Activated T-cell treated with anti-CD3 and anti-CD28 coated beads for 48 hours (primary cell): Measurements from ENCODE around the gene HOXC12.

ENCODE experiments used
- DNase-seq: peaks from one replicate; pipeline ENCODE4 v3.0.0-alpha.2; 2020; ENCODE audit warnings: low read depth

Gene HOXC12

DNA sequence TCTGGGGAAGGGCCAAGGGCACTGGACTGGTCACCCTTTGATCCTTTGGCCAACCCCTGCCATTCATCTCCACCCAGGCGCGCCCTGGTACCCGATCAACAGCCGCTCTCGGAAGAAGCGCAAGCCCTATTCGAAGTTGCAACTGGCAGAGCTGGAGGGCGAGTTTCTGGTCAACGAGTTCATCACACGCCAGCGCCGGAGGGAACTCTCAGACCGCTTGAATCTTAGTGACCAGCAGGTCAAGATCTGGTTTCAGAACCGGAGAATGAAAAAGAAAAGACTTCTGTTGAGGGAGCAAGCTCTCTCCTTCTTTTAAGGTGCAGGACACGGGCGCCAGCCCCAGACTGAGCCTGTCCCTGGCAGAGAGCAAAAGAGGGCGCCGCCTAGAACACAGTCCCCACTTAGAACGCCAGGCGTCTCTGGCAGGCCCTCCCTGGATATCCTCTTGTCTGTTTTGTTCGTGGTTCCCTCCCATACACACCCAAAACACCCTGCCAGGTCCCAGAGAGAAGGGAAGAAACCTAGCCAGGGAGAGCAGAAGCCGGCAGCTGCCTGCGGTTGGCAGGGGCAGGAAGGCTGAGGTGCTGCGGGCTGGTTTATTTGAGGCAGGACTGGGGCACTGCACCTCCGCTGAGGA lies 1.7 kb downstream of the HOXC12 start:
- DNase-seq = no peak

DNA sequence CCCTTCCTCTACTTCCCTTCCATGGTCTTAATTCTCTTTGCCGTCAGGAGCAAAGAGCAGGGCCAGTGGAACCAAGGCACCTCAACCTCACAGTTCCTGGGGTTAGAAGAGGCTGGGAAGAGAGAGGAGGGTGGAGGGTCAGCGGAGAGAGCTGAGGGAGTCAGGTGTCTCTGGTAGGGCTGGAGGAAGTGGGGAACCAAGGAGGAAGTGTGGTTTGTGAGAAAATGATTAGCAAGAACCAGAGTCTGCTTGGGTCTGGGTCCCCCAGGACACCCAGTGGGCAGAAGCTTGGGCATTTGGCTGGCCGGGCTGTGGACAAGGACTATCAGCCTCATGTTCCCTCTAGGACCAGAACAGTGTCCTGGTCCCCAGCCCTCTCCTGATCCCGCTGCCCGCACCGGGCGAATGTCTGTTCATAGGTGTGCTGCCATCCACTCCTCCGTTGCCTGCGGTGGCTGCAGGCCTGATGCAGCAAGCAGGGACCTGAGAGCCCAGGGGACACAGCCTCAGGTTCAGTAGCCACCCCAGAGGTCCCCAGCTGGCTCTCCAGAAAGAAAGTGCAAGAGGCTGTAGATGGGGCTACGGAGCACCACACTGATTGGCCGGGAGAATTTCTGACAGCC lies 2.3 kb downstream of the HOXC12 start:
- no peak for DNase-seq

DNA sequence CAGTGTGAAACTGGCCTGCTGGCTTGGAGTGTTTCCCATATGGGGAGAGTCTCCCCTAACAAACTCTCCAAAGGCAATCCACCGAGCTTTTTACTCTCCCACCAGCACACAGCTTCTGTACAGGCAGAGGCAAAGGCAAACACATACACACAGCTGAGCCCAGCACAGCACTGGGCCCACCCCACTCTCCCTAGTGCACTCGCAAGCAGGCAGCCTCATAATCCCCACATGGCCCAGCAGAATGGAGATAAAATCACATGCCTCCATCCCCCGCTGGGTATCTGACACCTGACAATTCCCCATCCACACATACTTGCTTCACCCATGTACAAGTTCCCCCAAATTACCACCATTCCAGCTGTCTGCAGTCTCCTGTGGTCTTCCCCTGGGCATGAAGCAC lies 3.4 kb downstream of the HOXC12 start:
- no peak for DNase-seq

DNA sequence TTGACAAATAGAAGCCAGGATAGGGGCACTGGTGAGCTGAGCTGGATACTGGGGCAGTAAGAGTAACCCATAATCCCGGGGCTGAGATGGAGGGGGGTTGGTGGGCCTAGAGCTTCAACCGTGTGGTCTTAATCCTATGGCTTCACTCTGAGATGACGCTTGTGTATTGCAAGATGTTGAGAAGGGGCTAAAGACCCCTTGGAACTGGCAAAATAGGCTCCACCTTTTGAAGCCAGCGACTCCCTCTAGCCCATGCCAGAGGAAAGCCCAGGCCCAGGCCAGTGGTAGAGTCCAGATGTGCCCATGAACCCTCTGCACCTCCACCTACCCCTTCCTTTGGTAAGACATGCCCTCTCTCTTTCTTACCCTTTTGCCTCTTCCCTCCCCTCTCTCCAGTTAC lies 4.6 kb downstream of the HOXC12 start:
- no peak for DNase-seq

DNA sequence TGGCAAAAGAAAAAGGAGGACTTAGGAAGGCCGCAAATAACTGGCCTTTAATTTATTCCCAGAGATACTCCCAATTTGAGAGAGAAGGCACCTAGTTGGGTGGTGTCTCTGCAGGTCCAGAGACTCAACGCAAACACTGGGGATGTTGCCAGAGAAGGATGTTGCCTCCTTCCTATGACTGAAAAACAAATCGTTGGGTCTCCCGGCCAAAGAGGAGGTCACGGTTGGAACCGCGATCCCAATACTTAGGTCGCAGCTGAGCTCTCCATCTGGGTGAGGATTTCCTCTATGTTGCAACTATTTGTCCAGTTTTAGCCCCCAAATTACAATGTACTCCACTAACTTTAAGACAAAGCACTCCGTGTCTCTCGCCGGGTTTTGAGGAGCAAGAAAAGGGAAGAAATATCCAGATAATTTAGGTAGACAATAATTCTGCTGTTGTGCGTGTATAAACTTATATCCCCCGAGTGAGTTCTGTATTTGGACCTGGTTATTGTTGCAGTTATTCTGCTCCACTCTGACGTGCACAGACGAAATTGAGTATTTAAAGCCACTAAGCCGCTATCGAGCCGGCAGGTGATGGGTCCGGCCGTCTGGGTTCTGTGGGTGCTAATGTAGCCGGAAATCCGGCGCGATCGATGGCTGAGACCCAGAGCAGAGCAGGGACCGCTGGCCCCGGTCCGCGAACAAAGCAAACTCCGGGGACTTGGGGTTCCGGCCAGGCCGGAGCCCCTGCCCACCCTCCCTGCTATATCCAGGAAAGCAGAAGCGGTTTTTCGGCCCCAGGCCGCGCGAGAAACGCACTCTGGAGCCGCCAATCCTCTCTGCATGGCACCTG lies 5.7 kb downstream of the HOXC12 start:
- no peak for DNase-seq

DNA sequence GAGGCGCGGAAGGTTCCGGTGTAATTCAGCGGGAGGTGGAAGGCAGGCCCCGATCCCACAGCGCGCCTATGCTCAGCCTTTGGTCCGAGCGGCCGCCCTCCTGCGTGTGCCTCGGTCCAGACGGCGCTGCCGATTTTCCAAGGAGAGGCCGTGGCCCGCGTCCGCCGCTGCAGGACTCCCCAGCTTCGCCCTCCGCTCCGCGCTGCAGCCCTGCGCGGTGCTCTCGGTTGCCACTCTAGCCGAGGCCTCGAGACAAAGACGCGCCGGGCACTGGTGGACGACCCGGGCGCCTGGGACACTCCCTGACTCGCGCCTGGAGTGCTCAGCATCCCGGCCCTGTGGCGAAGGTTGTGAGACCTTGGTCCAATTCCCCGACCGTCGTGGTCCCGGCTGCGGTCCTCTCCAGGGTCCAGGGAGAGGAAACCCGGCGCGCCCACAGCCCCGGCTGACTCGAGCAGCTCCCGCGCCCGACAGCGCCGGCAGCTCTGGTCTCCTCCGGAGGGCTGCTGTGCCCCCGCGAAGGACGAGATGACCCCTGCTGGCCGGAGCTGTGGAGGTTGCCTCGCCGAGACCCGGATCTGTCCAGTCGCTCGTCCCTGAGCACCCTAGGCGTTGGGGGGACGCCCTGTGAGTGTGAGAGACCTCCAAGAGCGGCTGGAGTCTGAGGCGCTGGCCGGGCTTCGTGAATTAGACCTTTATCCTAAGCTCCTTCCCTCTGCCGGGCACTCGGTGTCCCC lies 6.5 kb downstream of the HOXC12 start:
- DNase-seq = no peak

DNA sequence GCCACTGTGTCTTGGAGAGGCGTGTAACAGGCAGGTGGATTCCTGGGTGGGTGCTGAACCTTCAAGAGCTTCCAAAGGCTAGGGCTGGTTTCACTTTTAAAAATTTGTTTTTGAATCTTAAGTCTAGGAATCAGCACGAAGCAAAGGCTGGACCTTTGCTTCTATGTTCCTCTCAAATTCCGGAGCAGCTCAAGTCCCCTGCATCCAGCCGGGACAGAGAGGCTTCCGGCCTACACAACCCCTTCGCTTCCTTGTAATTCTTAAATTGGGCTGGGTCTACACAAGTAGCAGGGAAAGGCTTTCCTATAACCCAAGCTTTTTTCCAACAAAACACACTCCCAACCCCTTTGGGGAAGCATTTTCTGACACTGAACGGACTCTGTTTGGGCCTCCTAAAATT lies 8.3 kb downstream of the HOXC12 start:
- no peak for DNase-seq

DNA sequence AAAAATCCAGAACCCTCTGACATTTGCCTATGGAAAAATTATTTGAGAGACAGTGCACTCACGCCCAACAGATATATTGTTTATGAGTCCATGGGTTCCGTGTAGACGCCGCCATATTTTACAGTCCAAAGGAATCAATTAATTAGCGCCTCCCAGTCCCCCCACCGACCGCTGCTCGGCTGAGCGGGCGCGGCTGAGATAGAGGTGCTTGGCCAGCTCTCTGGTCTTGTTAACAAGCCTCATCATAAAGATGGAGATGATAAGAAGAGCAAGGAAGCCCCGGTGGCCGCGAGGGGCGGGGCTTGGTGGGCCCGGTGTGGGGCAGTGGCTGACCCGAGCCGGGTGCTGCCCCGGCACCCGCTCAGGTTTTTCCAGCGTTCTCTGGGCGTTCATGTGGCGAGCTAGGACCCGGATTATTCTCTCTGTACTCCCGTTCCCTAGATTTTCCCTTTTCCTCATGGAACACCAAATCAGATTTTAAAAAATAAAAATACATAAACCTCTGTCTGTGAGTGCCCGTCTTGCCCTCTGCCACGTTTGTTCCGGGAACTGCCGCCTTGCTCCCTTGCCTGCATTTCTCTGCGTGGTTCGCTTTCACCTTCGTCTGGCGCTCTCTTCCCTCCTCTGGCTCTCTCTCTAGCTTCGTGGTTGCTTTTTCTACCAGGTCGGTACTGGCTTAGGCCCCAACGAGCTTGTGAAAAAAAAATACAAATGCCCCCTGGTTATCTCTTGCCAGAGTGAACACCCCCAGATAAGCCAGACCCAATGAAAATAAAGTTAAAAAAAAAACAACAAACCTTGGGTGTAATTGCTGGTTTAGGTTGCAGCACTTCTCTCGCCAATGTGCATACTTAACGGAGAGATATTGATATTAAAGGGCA lies 9.0 kb downstream of the HOXC12 start:
- no peak for DNase-seq

DNA sequence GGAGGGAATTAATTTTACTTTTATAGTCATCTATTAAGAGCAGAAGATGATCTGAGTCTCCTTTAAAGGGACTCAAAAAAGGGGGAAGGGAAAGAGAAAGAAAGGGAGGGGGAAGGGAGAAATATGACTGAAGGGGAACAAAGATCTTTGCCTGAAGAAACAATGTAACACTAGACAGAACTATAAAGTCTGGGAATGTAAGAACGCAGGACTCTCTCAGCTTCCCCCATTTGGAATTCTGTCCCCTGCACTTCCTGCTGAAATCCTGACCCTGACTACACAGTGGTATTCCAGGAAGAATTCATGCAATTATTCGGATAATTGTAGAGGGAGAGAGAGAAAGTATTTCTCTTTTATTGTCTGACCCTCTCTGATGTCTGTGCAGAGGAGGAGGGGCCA lies 9.6 kb downstream of the HOXC12 start:
- DNase-seq = no peak

DNA sequence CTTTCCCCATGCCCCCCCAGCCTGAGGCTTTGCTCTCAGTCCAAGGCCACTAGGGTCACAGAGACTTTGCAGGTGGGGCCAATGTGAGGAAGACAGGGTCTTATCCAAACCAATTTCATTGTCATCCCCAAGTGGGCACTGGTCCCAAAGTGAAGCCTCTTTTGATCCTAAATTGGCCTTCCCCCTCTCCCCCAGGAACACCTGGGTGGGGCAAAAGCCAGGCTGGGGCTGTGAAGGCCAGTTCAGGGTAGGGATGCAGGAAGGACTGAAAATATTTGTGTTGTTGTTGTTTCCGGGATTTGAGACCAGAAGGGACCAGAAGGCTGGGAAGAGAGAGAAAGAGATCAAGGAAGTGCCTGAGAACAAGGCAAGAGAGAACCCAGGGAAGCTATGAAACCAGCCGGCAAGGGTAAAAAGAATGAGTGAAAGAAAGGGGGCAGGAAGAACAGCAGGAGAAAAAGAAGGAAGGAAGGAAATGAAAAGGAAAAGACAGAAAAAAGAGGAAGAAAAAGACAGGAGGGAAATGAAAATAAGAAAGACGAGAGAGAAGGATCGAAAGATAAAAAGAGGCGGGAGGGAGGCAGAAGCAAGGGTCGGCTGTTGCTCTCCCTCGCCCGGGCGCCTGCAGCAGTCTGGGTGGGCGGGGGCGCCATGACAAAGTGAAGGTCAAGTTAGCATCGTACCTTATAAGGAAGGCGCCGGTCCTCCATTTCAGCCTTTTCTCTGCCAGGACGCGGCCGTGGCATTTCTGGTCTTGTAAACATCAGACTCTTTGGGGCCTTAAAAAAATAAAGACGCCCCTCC lies 10.8 kb downstream of the HOXC12 start:
- no peak for DNase-seq

DNA sequence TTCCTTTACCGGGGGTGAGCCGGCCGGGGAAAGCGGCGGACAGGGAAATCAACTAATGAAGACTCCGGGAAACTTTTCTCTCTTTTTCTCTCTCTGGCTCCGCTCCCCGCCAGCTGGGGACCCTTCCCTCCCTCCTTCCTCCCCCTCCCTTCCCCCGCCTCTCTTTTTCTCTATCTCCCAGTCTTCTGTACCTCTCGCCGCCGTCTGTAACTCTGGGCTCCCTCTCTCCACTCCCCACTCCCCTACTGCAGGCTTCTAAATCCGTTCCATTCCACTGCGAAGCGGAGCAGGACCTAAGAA lies 11.3 kb downstream of the HOXC12 start:
- DNase-seq = no peak

DNA sequence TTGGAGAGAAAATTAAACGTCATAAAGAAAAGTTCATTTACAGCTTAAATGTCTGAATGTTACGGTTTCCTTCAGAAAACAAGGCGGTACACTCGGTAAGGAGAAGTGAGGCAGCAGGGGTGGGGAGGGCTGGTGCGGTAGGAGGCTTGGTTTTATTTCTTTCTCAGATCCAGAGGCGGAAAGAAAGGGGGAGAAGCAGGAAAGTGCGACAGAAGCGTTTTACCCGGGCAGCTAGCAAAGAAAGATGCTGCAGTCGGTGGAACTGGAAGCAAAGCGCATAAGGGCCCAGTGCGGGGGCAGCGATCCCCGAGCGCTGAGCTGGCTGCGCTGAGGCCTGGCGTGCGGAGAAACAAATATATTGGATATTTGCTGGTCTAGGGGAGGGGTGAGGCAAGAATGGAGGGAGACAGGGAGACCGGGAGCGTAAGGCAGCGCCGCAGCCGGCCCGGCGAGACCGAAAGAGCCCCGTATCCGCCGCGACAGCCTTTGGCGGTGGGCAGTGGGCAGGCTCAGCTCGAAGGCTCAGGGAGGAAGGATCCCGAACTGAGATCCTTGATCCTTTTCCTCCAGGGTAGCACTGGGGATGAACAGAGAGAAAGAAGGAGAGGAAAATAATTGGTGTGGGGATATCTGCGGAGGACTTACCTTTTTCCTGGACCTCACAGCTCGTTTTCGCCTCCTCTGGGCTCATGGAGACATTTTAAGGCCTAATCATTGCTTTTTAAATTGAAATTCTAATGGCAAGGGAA lies 11.9 kb downstream of the HOXC12 start:
- DNase-seq = no peak

DNA sequence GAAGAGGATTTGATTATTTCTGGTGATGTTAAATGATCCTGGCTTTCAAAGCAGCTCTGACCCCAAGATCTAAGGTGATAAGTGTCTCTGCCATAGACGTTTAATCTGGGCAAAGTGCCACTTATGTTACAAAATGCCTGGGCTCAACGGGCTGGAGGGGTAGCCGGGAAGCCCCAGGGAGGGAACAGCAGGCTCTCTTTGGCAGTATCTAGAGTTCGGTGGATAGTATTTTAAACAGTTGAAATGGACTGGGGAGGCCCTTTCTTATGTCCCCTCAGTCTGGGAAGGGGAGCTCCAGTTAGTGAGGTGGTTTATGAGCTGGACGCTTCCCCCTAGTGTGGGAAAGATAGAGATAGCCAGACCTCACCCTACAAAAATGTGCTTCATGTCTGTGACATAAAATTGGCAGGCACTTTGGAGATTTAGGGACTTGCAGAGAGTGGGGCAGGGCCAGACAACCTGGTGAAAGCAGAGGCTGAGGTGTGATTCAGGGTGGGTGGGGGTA lies 12.8 kb downstream of the HOXC12 start:
- no peak for DNase-seq

DNA sequence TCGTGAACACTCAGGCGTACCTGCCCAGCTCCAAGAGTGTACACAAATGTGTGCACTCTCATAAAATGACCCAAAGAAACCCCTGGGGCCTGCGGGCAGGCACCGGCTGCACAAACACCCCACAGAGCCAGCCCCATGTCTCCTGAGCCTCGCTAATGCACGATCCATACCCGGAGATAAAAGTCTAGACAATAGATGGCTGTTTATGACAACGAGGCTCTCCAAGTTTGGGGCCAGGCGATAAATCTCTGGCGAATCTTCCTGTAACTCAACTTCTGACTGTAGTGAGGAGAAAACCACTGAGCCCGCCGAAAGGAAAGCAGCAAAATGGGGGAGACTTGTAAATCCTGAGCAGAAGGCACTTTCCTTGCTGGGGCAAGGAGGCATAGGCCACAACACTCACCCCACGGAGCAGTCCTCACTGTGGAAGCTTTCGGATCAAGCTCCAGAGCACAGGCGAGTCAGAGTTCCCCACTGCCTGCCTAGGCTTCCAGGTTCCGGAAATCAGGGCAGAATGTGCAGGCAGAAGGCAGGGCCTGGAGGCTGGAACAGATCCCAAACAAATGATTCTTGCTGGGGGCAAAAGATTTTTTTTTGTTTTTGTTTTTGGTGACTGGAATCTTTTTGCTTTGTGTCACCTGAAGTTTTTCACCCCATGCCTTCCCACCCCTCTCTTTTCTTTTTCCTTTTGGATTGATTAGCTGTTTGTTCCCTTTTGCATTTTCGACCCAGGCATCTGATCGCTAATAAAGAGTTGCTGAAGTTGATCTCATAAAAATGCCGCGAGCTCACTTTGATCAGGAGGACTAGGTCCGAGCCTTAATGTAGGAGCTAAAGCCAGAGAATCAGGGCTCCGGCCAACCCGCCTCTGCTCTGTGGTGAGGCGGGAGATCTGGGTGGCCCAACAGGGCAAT lies 13.8 kb downstream of the HOXC12 start:
- no peak for DNase-seq

DNA sequence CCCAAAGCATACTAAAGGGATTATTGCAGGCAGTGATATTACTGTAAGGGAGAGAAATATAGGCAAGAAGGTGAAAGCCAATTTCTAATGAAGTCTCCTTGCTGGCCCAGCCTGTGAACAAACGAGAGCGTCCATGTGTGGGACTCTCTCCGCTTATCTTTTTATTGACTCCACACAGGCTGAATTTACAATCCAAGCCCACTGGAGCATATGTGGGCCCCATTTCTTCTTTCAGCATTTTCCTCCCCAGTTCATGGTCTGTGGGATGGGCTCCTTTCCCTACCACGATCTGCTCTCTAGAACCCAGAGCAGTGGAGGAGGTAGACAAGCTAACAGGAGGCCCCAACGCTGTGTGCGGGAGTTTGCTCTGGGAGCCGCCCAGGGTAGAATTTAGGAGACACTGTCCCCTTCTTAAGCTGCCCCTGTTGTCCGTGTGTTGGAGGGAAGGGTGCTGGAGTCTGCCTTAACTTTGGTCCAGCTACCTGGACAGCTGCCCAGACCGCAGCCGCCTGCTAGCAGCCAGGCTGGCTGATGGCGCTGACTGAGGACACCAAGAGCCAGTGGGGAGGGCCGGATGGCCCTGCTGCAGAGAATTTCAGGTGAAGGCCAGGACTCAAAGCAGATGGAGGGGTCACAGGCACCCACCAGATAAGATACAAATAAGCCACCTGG lies 15.0 kb downstream of the HOXC12 start:
- DNase-seq = no peak

DNA sequence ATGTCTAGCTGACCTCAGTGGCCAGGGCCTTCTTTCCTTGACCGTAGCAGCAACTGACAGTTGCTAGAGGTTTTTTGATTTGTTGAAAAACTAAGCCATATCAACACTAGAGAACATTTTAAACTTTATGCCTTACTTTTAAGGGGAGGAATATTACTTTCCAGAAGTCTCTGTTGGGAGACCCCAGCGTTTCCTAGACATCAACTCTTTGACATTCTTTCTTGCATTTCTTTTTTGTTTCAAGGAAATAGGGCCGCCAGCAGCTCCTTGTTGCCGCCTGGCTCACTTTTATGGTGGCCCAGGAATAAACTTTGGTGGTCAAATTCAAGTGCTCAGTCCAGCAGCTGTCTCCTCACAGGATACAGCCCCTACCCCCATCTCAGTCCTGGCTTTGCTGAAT lies 15.7 kb downstream of the HOXC12 start:
- DNase-seq = no peak

DNA sequence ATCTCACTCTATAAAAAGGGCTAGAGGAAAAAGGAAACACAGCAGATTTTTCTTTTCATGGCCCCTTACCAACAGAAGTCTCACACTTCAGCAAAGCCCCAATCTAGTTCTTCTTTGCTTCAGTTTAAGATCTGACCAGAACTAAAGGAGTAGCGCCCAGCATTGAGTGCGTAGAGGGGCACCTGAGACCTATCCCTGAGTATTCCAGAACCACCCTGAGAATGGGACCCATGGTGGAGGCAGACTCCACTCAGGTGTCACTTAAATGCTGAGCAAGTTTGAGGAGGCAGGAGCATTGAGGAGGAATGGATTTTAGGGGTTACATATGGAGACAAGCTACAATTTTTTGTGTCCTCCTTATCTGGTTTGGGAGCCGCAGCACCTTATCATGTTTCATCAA lies 16.4 kb downstream of the HOXC12 start:
- no peak for DNase-seq

DNA sequence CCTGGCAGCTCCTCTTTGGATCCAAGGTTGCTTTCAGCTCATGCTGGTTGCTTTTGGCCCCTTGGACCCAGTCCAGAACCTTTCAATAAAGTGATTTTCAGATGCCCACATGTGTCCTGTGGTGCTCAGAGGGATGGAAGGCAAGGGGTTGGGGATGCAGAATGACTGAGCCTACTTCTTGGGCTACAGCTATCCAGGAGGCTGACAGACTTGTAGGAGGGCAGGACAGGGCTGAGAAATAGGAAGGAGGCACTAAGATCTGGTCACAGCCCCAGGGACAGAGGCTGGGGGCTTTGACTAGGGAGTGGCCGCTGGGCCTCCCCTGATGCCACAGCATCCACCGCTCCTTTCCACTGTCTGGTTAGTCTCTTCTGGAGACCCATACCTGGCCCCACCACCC lies 17.0 kb downstream of the HOXC12 start:
- DNase-seq = no peak
